Measurements from ENCODE around the gene CD81. TPM values are rescaled to one million over a fixed set of nuclear protein-coding genes. Genes with fewer than 3 reads are reported as not detected.

The CD81 gene
- total and polyA plus RNA-seq, 2 experiments from 2014 or later: 88.6 to 290 TPM

- Mint-ChIP-seq H3K4me3 (no peak overlapping the region), H3K27me3 (ENCODE audit: insufficient read depth, low read depth, poor library complexity) (peaks cover 8% of the 10 kb centered on the region), H3K4me1 (peaks cover 19% of the 10 kb centered on the region), H3K27ac (no peak overlapping the region; the same call in 1 of the 2 replicates), H3K9me3 (no peaks in the 10 kb centered on the region), H3K36me3 (ENCODE audit: low read depth) (no peaks in the 10 kb centered on the region; the same call in 2 of the 3 replicates)
- H3K79me2 ChIP-seq (replicated peaks; ENCODE audit: insufficient read depth): peaks cover 87% of the 10 kb centered on the region
- no peaks in the 10 kb centered on the region for H3K27me3 ChIP-seq (ENCODE audit: insufficient read depth)
- H3F3A ChIP-seq (replicated peaks; ENCODE audit: low read depth): no peaks in the 10 kb centered on the region
- peaks cover 45% of the 10 kb centered on the region for H4K20me1 ChIP-seq (replicated peaks; ENCODE audit: insufficient read depth)
- no peak overlapping the region for H3K4me3 ChIP-seq
- H3K9me2 ChIP-seq (ENCODE audit: insufficient read depth): no peaks in the 10 kb centered on the region
- no peak overlapping the region for H3K27ac ChIP-seq (ENCODE audit: low read depth)
- no peak for ATAC-seq
- DNase-seq (ENCODE audit: low spot score): no peak
- peaks cover 12% of the 10 kb centered on the region; the same call in 1 of the 2 replicates for H3K4me1 ChIP-seq (ENCODE audit: insufficient read depth)
- H3K36me3 ChIP-seq (ENCODE audit: insufficient read depth): no peaks in the 10 kb centered on the region
- no peak overlapping the region for H3K4me2 ChIP-seq
- no peak overlapping the region for H2AFZ ChIP-seq
- TF ChIP-seq JUNB (IDR thresholded peaks at IDR 0.05; ENCODE audit: unreplicated experiment): no peak
- no peak for TF ChIP-seq ETS1 (IDR thresholded peaks at IDR 0.05)
- no peak for TF ChIP-seq EZH2 (IDR thresholded peaks at IDR 0.05; ENCODE audit: low read depth, unreplicated experiment)
- TF ChIP-seq ZNF331 (CRISPR knock-in tag; IDR thresholded peaks at IDR 0.05; ENCODE audit: low read depth): no peak
- TF ChIP-seq ZNF462 (CRISPR knock-in tag; IDR thresholded peaks at IDR 0.05): no peak
- TF ChIP-seq EZH2phosphoT487 (IDR thresholded peaks at IDR 0.05; ENCODE audit: unreplicated experiment): no peak
- no peak for TF ChIP-seq POLR2AphosphoS5 (IDR thresholded peaks at IDR 0.05; ENCODE audit: low read depth)
- no peak for TF ChIP-seq CREB1 (CRISPR knock-in tag; IDR thresholded peaks at IDR 0.05; ENCODE audit: low read depth)
These were observed 5.0 kb downstream of the CD81 start for GRCh38 chr11:2382129-2382517.
